Measurements from ENCODE around the gene FAM89A. TPM values are rescaled to one million over a fixed set of nuclear protein-coding genes. Genes with fewer than 3 reads are reported as not detected.

FAM89A gene
- total RNA-seq, 2 experiments from 2014 or later = 5.6 to 9.7 TPM

GRCh38 chr1:231019711-231020110 lies 20.3 kb downstream of the FAM89A start:
- TF ChIP-seq CTCF (conservative IDR thresholded peaks at IDR 0.05; ENCODE audit: low read length) (no peak), EZH2phosphoT487 (IDR thresholded peaks at IDR 0.05; ENCODE audit: borderline replicate concordance, low read depth, low read length) (no peak)
- no peaks in the 10 kb centered on the region for H3K36me3 ChIP-seq (ENCODE audit: insufficient read depth, low read length)
- no peaks in the 10 kb centered on the region for H3K9me3 ChIP-seq (ENCODE audit: low read length)
- no peak overlapping the region for H3K4me3 ChIP-seq (ENCODE audit: low read depth, low read length, poor library complexity, severe bottlenecking)
- H3K4me1 ChIP-seq (ENCODE audit: insufficient read depth, low read length, poor library complexity, severe bottlenecking) = no peaks in the 10 kb centered on the region
- DNase-seq (ENCODE audit: low spot score) = no peak
- H3K9me2 ChIP-seq (ENCODE audit: insufficient read depth, low read length) = no peaks in the 10 kb centered on the region
- H3K27ac ChIP-seq (ENCODE audit: low read depth, low read length, poor library complexity, severe bottlenecking) = no peak overlapping the region
- no peak overlapping the region for H3K4me2 ChIP-seq (ENCODE audit: low read length)
- no peaks in the 10 kb centered on the region for H4K20me1 ChIP-seq (ENCODE audit: insufficient read depth, low read length)
- ChIA-PET POLR2A (interaction anchor here (0.7 kb wide), 1 partner anchor 25 kb away, joined by 5 read pairs; no protein-coding TSS in a partner anchor), CTCF (ENCODE audit: unreplicated experiment) (no interaction called here)
- intact Hi-C loops (cut with micrococcal nuclease; ENCODE audit: unreplicated experiment) = no loop called here
- H3K79me2 ChIP-seq (ENCODE audit: insufficient read depth, low read depth, low read length) = no peaks in the 10 kb centered on the region
- no peak overlapping the region for H2AFZ ChIP-seq (ENCODE audit: low read length)
- BruUV-seq (replicated peaks) = no TSS peak

- Histone ChIP-seq H3K79me2 (ENCODE audit: insufficient read depth, low read depth, low read length) (no peaks in the 10 kb centered on the region), H3K9me3 (ENCODE audit: low read length) (no peaks in the 10 kb centered on the region), H3K36me3 (ENCODE audit: insufficient read depth, low read length) (no peaks in the 10 kb centered on the region), H2AFZ (ENCODE audit: low read length) (no peak overlapping the region), H4K20me1 (ENCODE audit: insufficient read depth, low read length) (no peaks in the 10 kb centered on the region), H3K27ac (ENCODE audit: low read depth, low read length, poor library complexity, severe bottlenecking) (no peak overlapping the region), H3K9me2 (ENCODE audit: insufficient read depth, low read length) (no peaks in the 10 kb centered on the region), H3K4me1 (ENCODE audit: insufficient read depth, low read length, poor library complexity, severe bottlenecking) (no peaks in the 10 kb centered on the region), H3K4me2 (ENCODE audit: low read length) (no peak overlapping the region), H3K4me3 (ENCODE audit: low read depth, low read length, poor library complexity, severe bottlenecking) (no peak overlapping the region)
- CTCF ChIA-PET (ENCODE audit: unreplicated experiment) = no interaction called here
- POLR2A ChIA-PET = no interaction called here
- no peak for TF ChIP-seq EZH2phosphoT487 (IDR thresholded peaks at IDR 0.05; ENCODE audit: borderline replicate concordance, low read depth, low read length)
- TF ChIP-seq CTCF (conservative IDR thresholded peaks at IDR 0.05; ENCODE audit: low read length) = no peak
- BruUV-seq (replicated peaks) = no TSS peak
- DNase-seq (ENCODE audit: low spot score) = no peak
- intact Hi-C loops (cut with micrococcal nuclease; ENCODE audit: unreplicated experiment) = no loop called here
Observed at GRCh38 chr1:231016966-231017365, 23.1 kb downstream of the FAM89A start.

GRCh38 chr1:231016234-231016633 lies 23.8 kb downstream of the FAM89A start:
- no peak overlapping the region for H2AFZ ChIP-seq (ENCODE audit: low read length)
- H3K27ac ChIP-seq (ENCODE audit: low read depth, low read length, poor library complexity, severe bottlenecking) = no peak overlapping the region
- no peak overlapping the region for H3K4me3 ChIP-seq (ENCODE audit: low read depth, low read length, poor library complexity, severe bottlenecking)
- H3K9me3 ChIP-seq (ENCODE audit: low read length) = no peaks in the 10 kb centered on the region
- no peak overlapping the region for H3K4me2 ChIP-seq (ENCODE audit: low read length)
- H3K79me2 ChIP-seq (ENCODE audit: insufficient read depth, low read depth, low read length) = no peaks in the 10 kb centered on the region
- no peak for DNase-seq (ENCODE audit: low spot score)
- H3K4me1 ChIP-seq (ENCODE audit: insufficient read depth, low read length, poor library complexity, severe bottlenecking) = no peaks in the 10 kb centered on the region
- ChIA-PET CTCF (ENCODE audit: unreplicated experiment) (no interaction called here), POLR2A (no interaction called here)
- no peak for TF ChIP-seq CTCF (conservative IDR thresholded peaks at IDR 0.05; ENCODE audit: low read length)
- TF ChIP-seq EZH2phosphoT487 (IDR thresholded peaks at IDR 0.05; ENCODE audit: borderline replicate concordance, low read depth, low read length) = no peak
- no peaks in the 10 kb centered on the region for H4K20me1 ChIP-seq (ENCODE audit: insufficient read depth, low read length)
- BruUV-seq (replicated peaks) = no TSS peak
- intact Hi-C loops (cut with micrococcal nuclease; ENCODE audit: unreplicated experiment) = no loop called here
- no peaks in the 10 kb centered on the region for H3K36me3 ChIP-seq (ENCODE audit: insufficient read depth, low read length)
- H3K9me2 ChIP-seq (ENCODE audit: insufficient read depth, low read length) = no peaks in the 10 kb centered on the region
